H1 (cell line): ENCODE results near the gene CDKL5.

Experiments
- ATF3 ChIP-seq: IDR thresholded peaks from 2 replicates; pipeline ENCODE4 v1.6.1; 2011; ENCODE audit warnings: low read depth, mild to moderate bottlenecking, low read length; ENCODE audit not compliant: insufficient read depth
- CEBPB ChIP-seq: IDR thresholded peaks from 2 replicates; pipeline ENCODE4 v1.6.1; 2012; ENCODE audit warnings: low read depth, low read length
- POLR2A ChIP-seq, 2 experiments: IDR thresholded peaks; 1 replicate in 1 of 2; 2 replicates in 1 of 2; pipeline ENCODE4 v1.6.1; 2011; ENCODE audit warnings: low read depth in 2 of 2, low read length in 2 of 2, mild to moderate bottlenecking in 2 of 2; ENCODE audit errors: control extremely low read depth in 1 of 2

GRCh38 chrX:18457000-18457399, 31.6 kb downstream of the CDKL5 start:
- TF ChIP-seq POLR2A (IDR thresholded peaks at IDR 0.05; ENCODE audit: control extremely low read depth in 1 of 2, low read depth in 2 of 2, low read length in 2 of 2) (no peak), ATF3 (no peak), CEBPB (no peak)
